ENCODE measurements around the gene DNAJA2.
"Not testable (repeated sequence)": the region's sequence is repeated elsewhere in the genome, so short reads cannot be mapped to it uniquely, and the experiment has no call there.

Gene DNAJA2

GRCh38 chr16:46971271-46971670 lies 2.2 kb downstream of the DNAJA2 start:
- H3K27me3 ChIP-seq (ENCODE audit: insufficient read depth, low read length), result no peaks in the 10 kb centered on the region
- no peak overlapping the region for H2AFZ ChIP-seq (ENCODE audit: low read depth, low read length)
- H3K4me3 ChIP-seq (ENCODE audit: low read length), result no peak overlapping the region
- peaks cover 36% of the 10 kb centered on the region for H3K36me3 ChIP-seq (ENCODE audit: insufficient read depth, low read length)
- H3K9me3 ChIP-seq (ENCODE audit: low read length), result no peaks in the 10 kb centered on the region
- H3K4me1 ChIP-seq (ENCODE audit: insufficient read depth, low read length), result peaks cover 46% of the 10 kb centered on the region

GRCh38 chr16:46970089-46970488 lies 3.4 kb downstream of the DNAJA2 start:
- Histone ChIP-seq H2AFZ (ENCODE audit: low read depth, low read length) (no peak overlapping the region), H3K9me3 (ENCODE audit: low read length) (no peaks in the 10 kb centered on the region), H3K36me3 (ENCODE audit: insufficient read depth, low read length) (peaks cover 47% of the 10 kb centered on the region), H3K4me3 (ENCODE audit: low read length) (no peak overlapping the region), H3K4me1 (ENCODE audit: insufficient read depth, low read length) (peaks cover 46% of the 10 kb centered on the region), H3K27me3 (ENCODE audit: insufficient read depth, low read length) (no peaks in the 10 kb centered on the region)

GRCh38 chr16:46968063-46968435 lies 5.4 kb downstream of the DNAJA2 start:
- no peaks in the 10 kb centered on the region for H3K27me3 ChIP-seq (ENCODE audit: insufficient read depth, low read length)
- H2AFZ ChIP-seq (ENCODE audit: low read depth, low read length), result no peak overlapping the region
- H3K4me1 ChIP-seq (ENCODE audit: insufficient read depth, low read length), result peaks cover 40% of the 10 kb centered on the region
- H3K36me3 ChIP-seq (ENCODE audit: insufficient read depth, low read length), result peaks cover 67% of the 10 kb centered on the region
- H3K9me3 ChIP-seq (ENCODE audit: low read length), result no peaks in the 10 kb centered on the region
- no peak overlapping the region for H3K4me3 ChIP-seq (ENCODE audit: low read length)

GRCh38 chr16:46962629-46963028 lies 10.8 kb downstream of the DNAJA2 start:
- Histone ChIP-seq H2AFZ (ENCODE audit: low read depth, low read length) (no peak overlapping the region), H3K4me1 (ENCODE audit: insufficient read depth, low read length) (no peaks in the 10 kb centered on the region), H3K27me3 (ENCODE audit: insufficient read depth, low read length) (no peaks in the 10 kb centered on the region), H3K4me3 (ENCODE audit: low read length) (no peak overlapping the region), H3K9me3 (ENCODE audit: low read length) (no peaks in the 10 kb centered on the region), H3K36me3 (ENCODE audit: insufficient read depth, low read length) (peaks cover 91% of the 10 kb centered on the region)

- Histone ChIP-seq H3K4me1 (ENCODE audit: insufficient read depth, low read length) (no peaks in the 10 kb centered on the region), H3K27me3 (ENCODE audit: insufficient read depth, low read length) (no peaks in the 10 kb centered on the region), H3K36me3 (ENCODE audit: insufficient read depth, low read length) (peaks cover 91% of the 10 kb centered on the region), H3K9me3 (ENCODE audit: low read length) (no peaks in the 10 kb centered on the region), H2AFZ (ENCODE audit: low read depth, low read length) (no peak overlapping the region), H3K4me3 (ENCODE audit: low read length) (no peak overlapping the region)
Observed at GRCh38 chr16:46961373-46962353, 11.8 kb downstream of the DNAJA2 start.

- no peaks in the 10 kb centered on the region for H3K4me1 ChIP-seq (ENCODE audit: insufficient read depth, low read length)
- H3K36me3 ChIP-seq (ENCODE audit: insufficient read depth, low read length), result peaks cover 43% of the 10 kb centered on the region
- H2AFZ ChIP-seq (ENCODE audit: low read depth, low read length), result no peak overlapping the region
- no peaks in the 10 kb centered on the region for H3K27me3 ChIP-seq (ENCODE audit: insufficient read depth, low read length)
- no peaks in the 10 kb centered on the region for H3K9me3 ChIP-seq (ENCODE audit: low read length)
- no peak overlapping the region for H3K4me3 ChIP-seq (ENCODE audit: low read length)
Observed at GRCh38 chr16:46954562-46954961, 18.9 kb downstream of the DNAJA2 start.

GRCh38 chr16:46950009-46950408 lies 23.5 kb downstream of the DNAJA2 start:
- Histone ChIP-seq H3K4me1 (ENCODE audit: insufficient read depth, low read length) (no peaks in the 10 kb centered on the region), H3K36me3 (ENCODE audit: insufficient read depth, low read length) (peaks cover 4% of the 10 kb centered on the region), H3K9me3 (ENCODE audit: low read length) (no peaks in the 10 kb centered on the region), H3K27me3 (ENCODE audit: insufficient read depth, low read length) (no peaks in the 10 kb centered on the region), H3K4me3 (ENCODE audit: low read length) (no peak overlapping the region), H2AFZ (ENCODE audit: low read depth, low read length) (no peak overlapping the region)

- Histone ChIP-seq H3K27me3 (ENCODE audit: insufficient read depth, low read length) (no peaks in the 10 kb centered on the region), H3K9me3 (ENCODE audit: low read length) (no peaks in the 10 kb centered on the region), H3K36me3 (ENCODE audit: insufficient read depth, low read length) (no peaks in the 10 kb centered on the region), H2AFZ (ENCODE audit: low read depth, low read length) (no peak overlapping the region), H3K4me1 (ENCODE audit: insufficient read depth, low read length) (no peaks in the 10 kb centered on the region), H3K4me3 (ENCODE audit: low read length) (no peak overlapping the region)
Observed at GRCh38 chr16:46949241-46949892, 24.1 kb downstream of the DNAJA2 start.

- H2AFZ ChIP-seq (ENCODE audit: low read depth, low read length), result no peak overlapping the region
- H3K4me1 ChIP-seq (ENCODE audit: insufficient read depth, low read length), result no peaks in the 10 kb centered on the region
- H3K9me3 ChIP-seq (ENCODE audit: low read length), result no peaks in the 10 kb centered on the region
- H3K36me3 ChIP-seq (ENCODE audit: insufficient read depth, low read length), result no peaks in the 10 kb centered on the region
- H3K4me3 ChIP-seq (ENCODE audit: low read length), result no peak overlapping the region
- no peaks in the 10 kb centered on the region for H3K27me3 ChIP-seq (ENCODE audit: insufficient read depth, low read length)
Observed at GRCh38 chr16:46948548-46949166, 24.8 kb downstream of the DNAJA2 start.

- Histone ChIP-seq H2AFZ (ENCODE audit: low read depth, low read length) (no peak overlapping the region), H3K4me3 (ENCODE audit: low read length) (no peak overlapping the region), H3K4me1 (ENCODE audit: insufficient read depth, low read length) (peaks cover 2% of the 10 kb centered on the region), H3K36me3 (ENCODE audit: insufficient read depth, low read length) (no peaks in the 10 kb centered on the region), H3K9me3 (ENCODE audit: low read length) (no peaks in the 10 kb centered on the region), H3K27me3 (ENCODE audit: insufficient read depth, low read length) (no peaks in the 10 kb centered on the region)
Observed at GRCh38 chr16:46947900-46948547, 25.4 kb downstream of the DNAJA2 start.

- H2AFZ ChIP-seq (ENCODE audit: low read depth, low read length); H3K36me3 ChIP-seq (ENCODE audit: insufficient read depth, low read length); H3K9me3 ChIP-seq (ENCODE audit: low read length); H3K4me1 ChIP-seq (ENCODE audit: insufficient read depth, low read length); H3K4me3 ChIP-seq (ENCODE audit: low read length); H3K27me3 ChIP-seq (ENCODE audit: insufficient read depth, low read length): not testable (repeated sequence)
Observed at GRCh38 chr16:46944713-46945112, 28.8 kb downstream of the DNAJA2 start.

- Histone ChIP-seq H3K9me3 (ENCODE audit: low read length) (no peaks in the 10 kb centered on the region), H3K36me3 (ENCODE audit: insufficient read depth, low read length) (no peaks in the 10 kb centered on the region), H2AFZ (ENCODE audit: low read depth, low read length) (no peak overlapping the region), H3K27me3 (ENCODE audit: insufficient read depth, low read length) (no peaks in the 10 kb centered on the region), H3K4me3 (ENCODE audit: low read length) (no peak overlapping the region), H3K4me1 (ENCODE audit: insufficient read depth, low read length) (no peaks in the 10 kb centered on the region)
Observed at GRCh38 chr16:46937536-46937935, 35.9 kb downstream of the DNAJA2 start.

GRCh38 chr16:46932802-46933201 lies 40.7 kb downstream of the DNAJA2 start:
- no peaks in the 10 kb centered on the region for H3K27me3 ChIP-seq (ENCODE audit: insufficient read depth, low read length)
- no peaks in the 10 kb centered on the region for H3K4me1 ChIP-seq (ENCODE audit: insufficient read depth, low read length)
- H3K9me3 ChIP-seq (ENCODE audit: low read length), result no peaks in the 10 kb centered on the region
- no peak overlapping the region for H2AFZ ChIP-seq (ENCODE audit: low read depth, low read length)
- H3K36me3 ChIP-seq (ENCODE audit: insufficient read depth, low read length), result peaks cover 29% of the 10 kb centered on the region
- no peak overlapping the region for H3K4me3 ChIP-seq (ENCODE audit: low read length)
